T follicular helper cell (primary cell): ENCODE measurements around the gene MTMR3.

Source experiments
- DNase-seq: peaks from one replicate; pipeline ENCODE4 v3.0.0-alpha.2; 2020; ENCODE audit warnings: low read depth

The MTMR3 gene

GRCh38 chr22:29870574-29870973 is 12.4 kb upstream of the MTMR3 start:
- no peak for DNase-seq

GRCh38 chr22:29871684-29872083 is 11.3 kb upstream of the MTMR3 start:
- no peak for DNase-seq

- DNase-seq: no peak
These were observed 10.7 kb upstream of the MTMR3 start for GRCh38 chr22:29872144-29872893.

- no peak for DNase-seq
These were observed 10.0 kb upstream of the MTMR3 start for GRCh38 chr22:29872989-29873388.

- no peak for DNase-seq
These were observed 9.0 kb upstream of the MTMR3 start for GRCh38 chr22:29873943-29874342.

GRCh38 chr22:29877620-29878019 is 5.4 kb upstream of the MTMR3 start:
- no peak for DNase-seq

GRCh38 chr22:29879753-29880152 is 3.2 kb upstream of the MTMR3 start:
- no peak for DNase-seq

- no peak for DNase-seq
These were observed 294 bp upstream of the MTMR3 start for GRCh38 chr22:29882716-29883044.

- DNase-seq: no peak
These were observed 762 bp downstream of the MTMR3 start for GRCh38 chr22:29883775-29884097.

GRCh38 chr22:29885610-29886009 is 2.6 kb downstream of the MTMR3 start:
- DNase-seq: no peak

GRCh38 chr22:29886596-29886995 is 3.6 kb downstream of the MTMR3 start:
- no peak for DNase-seq

- no peak for DNase-seq
These were observed 4.4 kb downstream of the MTMR3 start for GRCh38 chr22:29887358-29887757.

- no peak for DNase-seq
These were observed 7.8 kb downstream of the MTMR3 start for GRCh38 chr22:29890760-29891159.

- no peak for DNase-seq
These were observed 9.6 kb downstream of the MTMR3 start for GRCh38 chr22:29892315-29893156.

GRCh38 chr22:29901354-29901753 is 18.4 kb downstream of the MTMR3 start:
- no peak for DNase-seq

GRCh38 chr22:29903371-29903770 is 20.4 kb downstream of the MTMR3 start:
- no peak for DNase-seq

- no peak for DNase-seq
These were observed 21.0 kb downstream of the MTMR3 start for GRCh38 chr22:29904020-29904419.

- no peak for DNase-seq
These were observed 25.0 kb downstream of the MTMR3 start for GRCh38 chr22:29907753-29908515.

GRCh38 chr22:29912141-29912540 is 29.2 kb downstream of the MTMR3 start:
- no peak for DNase-seq

- no peak for DNase-seq
These were observed 29.8 kb downstream of the MTMR3 start for GRCh38 chr22:29912605-29913398.

- no peak for DNase-seq
These were observed 31.2 kb downstream of the MTMR3 start for GRCh38 chr22:29914165-29914564.

GRCh38 chr22:29914991-29915533 is 32.1 kb downstream of the MTMR3 start:
- DNase-seq: no peak
